Measurements from ENCODE around the gene ATG14. TPM values are rescaled to one million over a fixed set of nuclear protein-coding genes. Genes with fewer than 3 reads are reported as not detected.
A peak's percentile ranks its signal among the peaks of the same experiment; 100 is the strongest.
"Not testable (repeated sequence)": the region's sequence is repeated elsewhere in the genome, so short reads cannot be mapped to it uniquely, and the experiment has no call there.

Gene ATG14
- total RNA-seq, 2 donors from 2014 or later: 5.4 to 7.2 TPM

- DNase-seq: no peak
- H3K9me3 ChIP-seq: no peaks in the 10 kb centered on the region
- H3K27me3 ChIP-seq: no peaks in the 10 kb centered on the region
- H3K4me1 ChIP-seq: no peaks in the 10 kb centered on the region
- H3K9ac ChIP-seq (ENCODE audit: low read depth in 2 of 2, low read length in 2 of 2): peak overlapping the region in 1 of 2 donors; percentile 41
- intact Hi-C loops (cut with DNase I): no loop called here
- H3K27ac ChIP-seq: no peak overlapping the region
- no peak for TF ChIP-seq CTCF (IDR thresholded peaks at IDR 0.05)
- no peak overlapping the region for H3K4me3 ChIP-seq
- no peaks in the 10 kb centered on the region for H3K36me3 ChIP-seq
Observed at GRCh38 chr14:55347748-55348147, 63.9 kb downstream of the ATG14 start.

- H3K27me3 ChIP-seq: no peaks in the 10 kb centered on the region
- DNase-seq: no peak
- intact Hi-C loops (cut with DNase I): no loop called here
- no peak for TF ChIP-seq CTCF (IDR thresholded peaks at IDR 0.05)
- peak overlapping the region in 1 of 2 donors; percentile 41 for H3K9ac ChIP-seq (ENCODE audit: low read depth in 2 of 2, low read length in 2 of 2)
- no peaks in the 10 kb centered on the region for H3K9me3 ChIP-seq
- no peak overlapping the region for H3K4me3 ChIP-seq
- H3K27ac ChIP-seq: peak overlapping the region; percentile 68
- H3K4me1 ChIP-seq: no peaks in the 10 kb centered on the region
- no peaks in the 10 kb centered on the region for H3K36me3 ChIP-seq
Observed at GRCh38 chr14:55347040-55347439, 64.6 kb downstream of the ATG14 start.

- H3K9me3 ChIP-seq; H3K4me1 ChIP-seq; H3K36me3 ChIP-seq; intact Hi-C loops (cut with DNase I); H3K27me3 ChIP-seq; H3K4me3 ChIP-seq: not testable (repeated sequence)
- peak; percentile 69 for DNase-seq
- H3K9ac ChIP-seq (ENCODE audit: low read depth in 2 of 2, low read length in 2 of 2): peak overlapping the region in 1 of 2 donors; percentile 52
- peak overlapping the region; percentile 68 for H3K27ac ChIP-seq
Observed at GRCh38 chr14:55344582-55345163, 67.0 kb downstream of the ATG14 start.

- H3K36me3 ChIP-seq: no peaks in the 10 kb centered on the region
- H3K4me1 ChIP-seq: no peaks in the 10 kb centered on the region
- no peak for TF ChIP-seq CTCF (IDR thresholded peaks at IDR 0.05)
- no peaks in the 10 kb centered on the region for H3K27me3 ChIP-seq
- no peak overlapping the region for H3K9ac ChIP-seq (ENCODE audit: low read depth in 2 of 2, low read length in 2 of 2)
- no peaks in the 10 kb centered on the region for H3K9me3 ChIP-seq
- DNase-seq: no peak
- intact Hi-C loops (cut with DNase I): no loop called here
- no peak overlapping the region for H3K4me3 ChIP-seq
- no peak overlapping the region for H3K27ac ChIP-seq
Observed at GRCh38 chr14:55341781-55342180, 69.8 kb downstream of the ATG14 start.

- TF ChIP-seq CTCF (IDR thresholded peaks at IDR 0.05): no peak
- H3K27me3 ChIP-seq: no peaks in the 10 kb centered on the region
- DNase-seq: no peak
- no peaks in the 10 kb centered on the region for H3K36me3 ChIP-seq
- no peak overlapping the region for H3K4me3 ChIP-seq
- no peaks in the 10 kb centered on the region for H3K4me1 ChIP-seq
- no peaks in the 10 kb centered on the region for H3K9me3 ChIP-seq
- H3K9ac ChIP-seq (ENCODE audit: low read depth in 2 of 2, low read length in 2 of 2): no peak overlapping the region
- no peak overlapping the region for H3K27ac ChIP-seq
- intact Hi-C loops (cut with DNase I): no loop called here
Observed at GRCh38 chr14:55340482-55340881, 71.1 kb downstream of the ATG14 start.

GRCh38 chr14:55339770-55340169, 71.9 kb downstream of the ATG14 start:
- no peaks in the 10 kb centered on the region for H3K9me3 ChIP-seq
- intact Hi-C loops (cut with DNase I): no loop called here
- DNase-seq: no peak
- no peak for TF ChIP-seq CTCF (IDR thresholded peaks at IDR 0.05)
- no peaks in the 10 kb centered on the region for H3K4me1 ChIP-seq
- no peak overlapping the region for H3K4me3 ChIP-seq
- no peaks in the 10 kb centered on the region for H3K27me3 ChIP-seq
- no peak overlapping the region for H3K27ac ChIP-seq
- H3K36me3 ChIP-seq: no peaks in the 10 kb centered on the region
- H3K9ac ChIP-seq (ENCODE audit: low read depth in 2 of 2, low read length in 2 of 2): no peak overlapping the region

Measured in colonic mucosa (tissue), 4 donors.